Lower leg skin (tissue), 4 donors: ENCODE data around the gene HARBI1. TPM values are rescaled to one million over a fixed set of nuclear protein-coding genes. Genes with fewer than 3 reads are reported as not detected.
A peak's percentile ranks its signal among the peaks of the same experiment; 100 is the strongest.
"Not testable (repeated sequence)": the region's sequence is repeated elsewhere in the genome, so short reads cannot be mapped to it uniquely, and the experiment has no call there.

Source experiments
- DNase-seq, 2 donors: peaks; one replicate each; pipeline ENCODE4 v3.0.0-alpha.2; 2019; ENCODE audit warnings: low spot score in 2 of 2
- H3K4me3 ChIP-seq: fragments of 200-600 bp; sonication (generic); 2 replicates; pipeline ENCODE4 v1.5.1; 2017; ENCODE audit warnings: mild to moderate bottlenecking, low read depth; ENCODE audit not compliant: poor library complexity, severe bottlenecking
- CTCF ChIP-seq, 3 donors: fragments of 450-650 bp; IDR thresholded peaks; one replicate each; pipeline ENCODE4 v1.5.1; 2016; ENCODE audit warnings: antibody characterized with exemption in 3 of 3, mild to moderate bottlenecking in 3 of 3, moderate library complexity in 2 of 3
- POLR2A ChIP-seq, 2 donors: fragments of 450-650 bp; IDR thresholded peaks; one replicate each; pipeline ENCODE4 v1.6.1; 2016 to 2017; ENCODE audit warnings: antibody characterized with exemption in 2 of 2, mild to moderate bottlenecking in 1 of 2, moderate library complexity in 1 of 2
- WGBS, 2 donors: methylation state at CpG; one replicate each; pipeline ENCODE4 v1.1.5; 2018; 5-methylcytosine and 5-hydroxymethylcytosine counted together
- intact Hi-C: fragments of 100-400 bp; cut with DNase I; formaldehyde crosslinking; loops from one replicate; pipeline ENCODE4 v1.15.0; 2023; ENCODE audit warnings: low total_unique reads
- total RNA-seq, 4 donors: library from RNA; depleted of rRNA; stranded (reverse); fragments of >200 nt; gene quantifications; one replicate each; pipeline ENCODE4 v1.1.0, GENCODE V29; 2016

HARBI1 gene
- total RNA-seq, 4 donors from 2014 or later = 3.0 to 6.5 (median 4.8) TPM

DNA sequence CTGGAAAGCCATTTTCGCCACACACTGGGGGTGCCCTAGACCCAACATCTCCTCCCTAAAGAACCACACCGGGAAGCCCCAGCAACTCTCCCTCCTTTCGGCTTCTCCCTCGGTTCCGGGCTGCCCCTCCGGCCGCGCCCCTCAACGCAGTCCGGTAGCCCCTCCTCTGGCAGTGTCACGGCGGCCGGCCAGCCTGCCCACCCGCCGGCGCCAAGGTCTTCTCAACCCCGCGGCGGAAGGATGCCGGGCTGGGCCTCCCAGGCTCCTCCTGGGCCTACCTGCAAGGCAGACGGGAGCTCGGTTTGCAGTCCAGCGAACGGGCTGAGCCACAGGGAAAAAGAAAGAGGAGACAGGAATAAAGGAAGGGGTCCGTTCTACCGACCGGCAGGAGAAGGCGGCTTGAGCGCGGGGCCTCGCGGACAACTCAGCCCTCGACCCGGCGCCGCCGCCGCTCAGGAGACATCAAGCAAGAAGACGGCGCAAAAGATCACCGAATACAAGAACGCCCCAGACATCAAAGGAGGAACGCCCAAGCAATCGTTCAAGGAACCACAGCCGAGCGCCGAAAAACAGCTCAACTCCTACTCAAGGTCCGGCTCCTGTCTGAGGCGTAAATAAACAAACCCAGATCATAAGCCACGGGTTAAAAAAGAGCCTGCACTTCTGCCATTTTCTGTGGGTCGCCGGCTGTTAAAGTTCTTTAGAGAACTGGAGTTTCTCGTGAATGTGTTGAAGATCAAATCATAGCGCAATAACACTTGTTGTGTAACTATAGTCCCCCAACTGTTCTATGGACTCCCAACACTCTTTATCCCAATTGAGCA lies 23.3 kb downstream of the HARBI1 start, which contains the start of gene AMBRA1:
Gene AMBRA1 (minus strand): TSS at position 474 of the 824 bp plus-strand sequence. CDS start 45,643 bp downstream, outside the sequence.
- TF ChIP-seq CTCF (IDR thresholded peaks at IDR 0.05) = no peak
- no peak for TF ChIP-seq POLR2A (IDR thresholded peaks at IDR 0.05)
- peak within 1 kb of the TSS; percentile 86 for H3K4me3 ChIP-seq
- 1 to 2% methylated on average over 52 to 54 of the region's 54 CpGs for WGBS, 2 donors
- DNase-seq = peak; percentile 89 to 97
- intact Hi-C loops = no loop called here

DNA sequence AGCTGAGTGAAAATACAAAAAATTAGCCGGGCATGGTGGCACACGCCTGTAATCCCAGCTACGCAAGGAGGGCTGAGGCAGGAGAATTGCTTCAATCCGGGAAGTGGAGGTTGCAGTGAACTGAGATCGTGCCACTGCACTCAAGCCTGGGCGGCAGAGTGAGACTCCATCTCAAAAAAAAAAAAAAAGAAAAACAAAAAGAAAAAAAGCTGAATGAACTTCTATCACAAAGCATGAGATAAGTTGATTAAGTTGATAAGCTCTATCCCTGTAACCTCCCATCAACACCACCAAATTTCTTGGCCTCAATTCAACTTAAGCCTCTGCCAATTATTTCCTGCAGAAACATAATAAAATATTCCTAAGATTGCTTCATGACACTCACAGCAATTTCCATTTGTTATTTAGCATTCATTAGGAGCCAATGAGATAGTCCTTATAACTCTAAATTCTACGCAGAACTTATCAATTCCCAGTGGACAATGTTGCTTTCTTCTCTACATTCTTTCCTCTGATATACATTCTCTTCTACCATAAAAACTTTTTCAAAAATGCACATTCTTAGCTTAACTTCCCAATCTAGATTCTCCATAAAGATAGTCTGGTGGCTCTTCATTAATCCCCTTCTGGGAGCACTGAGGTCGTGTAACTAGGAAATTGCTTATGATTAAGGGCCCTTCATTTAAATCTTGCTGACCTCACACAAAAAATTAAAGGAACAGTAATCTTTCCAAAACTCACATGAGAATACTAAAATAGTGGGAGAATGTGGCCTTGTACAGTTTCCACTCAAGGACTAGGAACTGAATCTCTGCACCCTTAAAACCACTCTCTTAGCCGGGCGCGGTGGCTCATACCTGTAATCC lies 26.1 kb downstream of the HARBI1 start:
- intact Hi-C loops = no loop called here
- 39 to 40% methylated on average over 11 of the region's 11 CpGs for WGBS, 2 donors
- H3K4me3 ChIP-seq = no peak overlapping the region
- DNase-seq = no peak
- TF ChIP-seq CTCF (IDR thresholded peaks at IDR 0.05) (no peak), POLR2A (IDR thresholded peaks at IDR 0.05) (no peak)

DNA sequence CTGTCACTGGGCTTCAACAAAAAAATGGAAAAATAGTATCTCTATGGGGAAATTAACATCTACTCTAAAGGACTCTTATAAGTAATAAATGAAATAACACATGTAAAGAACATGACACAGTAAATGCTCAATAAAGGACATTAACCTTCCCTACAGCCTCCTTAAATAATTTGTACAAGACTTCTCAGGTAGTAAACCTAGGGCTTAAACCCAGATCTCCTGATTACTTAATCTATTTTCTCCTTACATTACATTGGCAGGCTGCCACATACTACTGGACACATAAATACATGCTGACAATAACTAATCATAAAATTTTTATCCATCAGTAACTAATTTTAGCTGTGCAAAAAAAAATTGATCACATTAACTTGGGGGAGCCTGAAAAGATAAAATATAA lies 28.1 kb downstream of the HARBI1 start:
- TF ChIP-seq CTCF (IDR thresholded peaks at IDR 0.05) = no peak
- TF ChIP-seq POLR2A (IDR thresholded peaks at IDR 0.05) = no peak
- H3K4me3 ChIP-seq = no peak overlapping the region
- intact Hi-C loops = no loop called here
- DNase-seq = no peak

- intact Hi-C loops = no loop called here
- 82 to 91% methylated on average over 5 of the region's 5 CpGs for WGBS, 2 donors
- H3K4me3 ChIP-seq = no peak overlapping the region
- no peak for DNase-seq
- TF ChIP-seq CTCF (IDR thresholded peaks at IDR 0.05) = no peak
- no peak for TF ChIP-seq POLR2A (IDR thresholded peaks at IDR 0.05)
Measured at GRCh38 chr11:46588131-46588530, 28.9 kb downstream of the HARBI1 start.

DNA sequence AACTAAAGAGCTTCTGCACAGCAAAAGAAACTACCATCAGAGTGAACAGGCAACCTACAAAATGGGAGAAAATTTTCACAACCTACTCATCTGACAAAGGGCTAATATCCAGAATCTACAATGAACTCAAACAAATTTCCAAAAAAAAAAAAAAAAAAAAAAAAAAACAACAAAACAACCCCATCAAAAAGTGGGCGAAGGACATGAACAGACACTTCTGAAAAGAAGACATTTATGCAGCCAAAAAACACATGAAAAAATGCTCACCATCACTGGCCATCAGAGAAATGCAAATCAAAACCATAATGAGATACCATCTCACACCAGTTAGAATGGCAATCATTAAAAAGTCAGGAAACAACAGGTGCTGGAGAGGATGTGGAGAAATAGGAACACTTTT lies 33.5 kb downstream of the HARBI1 start:
- 100% methylated on average over 1 of the region's 1 CpG; no CpG with 5 or more reads in 1 of the 2 donors for WGBS, 2 donors
- DNase-seq, H3K4me3 ChIP-seq, intact Hi-C loops: not testable (repeated sequence)

GRCh38 chr11:46582588-46582987 lies 34.4 kb downstream of the HARBI1 start:
- no peak overlapping the region for H3K4me3 ChIP-seq
- intact Hi-C loops = no loop called here
- 95 to 96% methylated on average over 5 of the region's 5 CpGs for WGBS, 2 donors
- no peak for TF ChIP-seq CTCF (IDR thresholded peaks at IDR 0.05)
- no peak for DNase-seq
